Measurements from ENCODE around the gene CAPN1.

CAPN1 gene

DNA sequence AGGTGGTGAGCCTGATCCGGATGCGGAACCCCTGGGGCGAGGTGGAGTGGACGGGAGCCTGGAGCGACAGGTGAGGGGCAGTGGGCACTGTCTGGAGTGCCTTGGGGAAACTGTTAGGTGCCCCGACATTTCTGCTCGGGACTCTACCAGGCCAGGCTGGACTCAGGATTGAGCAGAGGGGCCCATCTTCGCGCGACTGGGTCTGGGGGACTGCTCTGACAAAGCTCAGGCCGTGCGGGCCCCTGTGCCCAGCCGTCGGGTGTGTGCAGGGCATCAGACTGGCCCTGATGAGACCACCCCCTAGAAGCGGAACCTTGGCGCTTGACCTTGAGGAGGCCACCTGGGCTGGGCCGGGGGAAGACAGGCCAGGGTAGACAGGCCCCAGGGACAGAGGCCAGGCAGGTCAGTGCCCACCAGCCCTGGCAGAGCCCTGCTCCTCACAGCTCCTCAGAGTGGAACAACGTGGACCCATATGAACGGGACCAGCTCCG, 6.3 kb downstream of the CAPN1 start:
- FAIRE-seq (no peak), DNase-seq (ENCODE audit: insufficient read length, low spot score) (no peak)

DNA sequence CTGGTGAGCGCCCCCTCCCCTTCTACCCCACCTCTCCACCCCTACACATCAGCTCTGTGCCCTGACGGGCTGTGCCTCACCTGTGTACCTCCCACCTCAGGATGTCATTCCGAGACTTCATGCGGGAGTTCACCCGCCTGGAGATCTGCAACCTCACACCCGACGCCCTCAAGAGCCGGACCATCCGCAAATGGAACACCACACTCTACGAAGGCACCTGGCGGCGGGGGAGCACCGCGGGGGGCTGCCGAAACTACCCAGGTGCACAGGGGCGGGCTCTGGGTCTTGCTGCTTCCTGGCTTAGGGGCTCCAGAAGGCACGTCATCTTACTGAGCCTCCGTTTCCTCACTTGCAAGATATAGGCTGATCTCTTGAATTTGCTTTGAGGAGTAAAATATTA, 6.8 kb downstream of the CAPN1 start:
- FAIRE-seq (no peak), DNase-seq (ENCODE audit: insufficient read length, low spot score) (no peak)

DNA sequence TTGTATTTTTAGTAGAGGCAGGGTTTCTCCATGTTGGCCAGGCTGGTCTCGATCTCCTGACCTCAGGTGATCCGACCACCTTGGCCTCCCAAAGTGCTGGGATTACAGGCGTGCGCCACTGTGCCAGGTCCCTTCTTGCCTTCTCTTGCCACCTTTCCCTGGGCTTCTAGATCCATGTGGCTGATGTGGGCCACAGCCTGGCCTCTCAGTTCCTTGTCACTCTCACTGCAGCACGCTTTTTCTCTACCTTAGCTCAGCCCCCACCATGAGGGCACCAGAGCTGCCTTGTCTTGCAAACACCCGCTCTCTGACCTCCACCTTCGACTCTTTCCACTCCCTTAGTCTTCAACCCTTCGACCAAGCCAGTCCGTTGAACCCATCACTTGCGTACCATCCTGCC, 7.5 kb downstream of the CAPN1 start:
- DNase-seq (ENCODE audit: insufficient read length, low spot score) (no peak), FAIRE-seq (no peak)

DNA sequence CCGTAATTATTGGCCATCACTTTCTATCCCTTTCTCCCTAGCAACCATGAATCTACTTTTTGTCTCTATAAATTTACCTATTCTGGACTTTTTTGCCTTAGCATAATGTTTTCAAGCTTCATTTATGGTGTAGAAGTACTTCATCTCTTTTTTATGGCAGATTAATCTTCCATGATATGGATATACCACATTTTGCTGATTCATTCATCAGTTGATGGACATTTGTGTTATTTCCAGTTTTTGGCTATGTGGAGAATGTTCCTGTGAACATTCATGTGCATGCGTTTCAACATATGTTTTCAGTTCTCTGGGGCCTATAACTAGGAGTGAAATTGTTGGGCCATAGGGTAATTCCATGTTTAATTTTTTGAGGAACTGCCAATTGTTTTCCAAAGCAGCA, 12.8 kb downstream of the CAPN1 start:
- DNase-seq (ENCODE audit: insufficient read length, low spot score) (no peak), FAIRE-seq (no peak)

DNA sequence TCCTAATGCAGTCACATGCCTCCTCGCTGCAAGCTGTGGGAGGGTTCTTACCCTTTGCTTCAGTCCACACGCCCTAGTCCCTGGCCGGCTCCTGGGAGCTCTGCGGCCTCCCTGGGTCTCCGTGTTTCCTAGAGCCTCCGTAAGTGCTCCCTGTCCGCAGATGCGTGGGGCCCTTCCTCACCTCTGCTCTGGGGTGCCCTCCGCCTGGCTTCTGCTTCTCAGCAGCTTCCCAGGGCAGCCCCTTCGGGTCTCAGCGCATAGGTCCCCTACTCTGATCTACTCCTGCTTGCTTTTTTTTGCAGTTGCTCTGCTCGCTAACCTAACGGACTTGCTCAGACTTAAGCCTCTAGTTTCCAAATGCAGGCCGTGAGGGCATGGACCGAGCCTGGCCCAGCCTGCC, 22.4 kb downstream of the CAPN1 start:
- FAIRE-seq (no peak), DNase-seq (ENCODE audit: insufficient read length, low spot score) (no peak)

DNA sequence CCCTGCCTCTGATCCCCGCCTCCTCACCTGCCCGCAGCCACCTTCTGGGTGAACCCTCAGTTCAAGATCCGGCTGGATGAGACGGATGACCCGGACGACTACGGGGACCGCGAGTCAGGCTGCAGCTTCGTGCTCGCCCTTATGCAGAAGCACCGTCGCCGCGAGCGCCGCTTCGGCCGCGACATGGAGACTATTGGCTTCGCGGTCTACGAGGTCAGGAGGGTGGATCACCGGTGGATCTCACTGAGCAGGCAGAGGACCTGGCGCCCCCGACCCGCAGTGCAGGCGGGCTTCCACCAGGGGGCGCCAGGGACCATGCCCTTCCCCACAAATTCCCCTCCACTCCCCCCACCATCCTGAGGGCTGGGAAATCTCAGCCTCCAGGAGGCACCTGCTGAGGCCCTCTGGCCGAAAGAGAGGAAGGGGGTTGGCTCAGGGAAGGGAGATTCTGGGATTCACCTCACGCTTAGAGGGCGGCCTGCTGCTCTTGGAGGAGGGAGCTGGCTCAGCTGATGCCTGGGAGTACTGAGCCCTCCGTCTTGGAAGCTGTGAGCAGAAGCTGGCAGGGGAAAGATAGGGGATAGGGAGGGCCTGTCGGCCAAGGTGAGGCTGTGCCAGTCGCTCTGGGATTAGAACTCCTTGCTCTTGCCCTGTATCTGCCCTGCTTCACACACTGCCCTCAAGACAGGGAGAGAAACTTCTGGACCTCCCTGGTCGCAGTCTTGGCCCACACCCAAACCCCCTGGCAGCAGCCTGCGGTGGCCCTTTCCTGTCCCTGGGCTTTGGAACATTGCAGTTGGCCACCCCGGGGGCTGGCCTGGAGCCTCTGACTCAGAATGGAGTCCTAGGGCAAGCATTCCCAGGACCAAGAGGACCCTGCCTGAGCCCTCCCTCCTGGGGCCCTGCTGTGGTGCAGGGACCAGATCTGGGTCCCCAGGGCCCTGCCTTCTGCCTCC, 23.2 kb downstream of the CAPN1 start:
- FAIRE-seq = no peak
- peak; percentile 71 for DNase-seq (ENCODE audit: insufficient read length, low spot score)

DNA sequence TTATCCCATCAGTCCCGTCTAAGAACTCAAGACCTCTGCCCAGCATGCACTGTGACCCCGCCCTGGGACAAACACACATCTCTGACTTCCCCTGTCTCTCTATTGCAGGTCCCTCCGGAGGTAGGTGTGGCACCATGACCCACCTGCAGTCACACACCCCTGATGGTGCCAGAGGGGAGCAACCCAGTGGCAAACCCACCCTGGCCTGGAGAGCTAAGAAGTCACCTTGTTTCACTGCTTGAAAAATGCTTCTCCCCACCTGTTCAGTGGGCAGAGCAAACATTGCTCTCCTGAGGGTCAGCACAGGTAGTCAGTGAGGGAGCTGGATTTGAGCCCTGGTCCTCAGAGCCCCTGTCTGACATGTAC, 23.9 kb downstream of the CAPN1 start:
- DNase-seq (ENCODE audit: insufficient read length, low spot score) (no peak), FAIRE-seq (no peak)

DNA sequence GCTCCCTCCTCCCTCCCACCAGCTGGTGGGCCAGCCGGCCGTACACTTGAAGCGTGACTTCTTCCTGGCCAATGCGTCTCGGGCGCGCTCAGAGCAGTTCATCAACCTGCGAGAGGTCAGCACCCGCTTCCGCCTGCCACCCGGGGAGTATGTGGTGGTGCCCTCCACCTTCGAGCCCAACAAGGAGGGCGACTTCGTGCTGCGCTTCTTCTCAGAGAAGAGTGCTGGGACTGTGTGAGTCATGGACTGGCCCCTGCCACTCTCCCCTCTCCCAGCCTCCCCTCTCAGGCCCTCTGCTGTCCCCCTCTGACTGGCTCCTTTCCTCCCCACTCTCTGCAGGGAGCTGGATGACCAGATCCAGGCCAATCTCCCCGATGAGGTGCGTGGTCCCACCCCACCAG, 24.7 kb downstream of the CAPN1 start:
- FAIRE-seq = no peak
- no peak for DNase-seq (ENCODE audit: insufficient read length, low spot score)

DNA sequence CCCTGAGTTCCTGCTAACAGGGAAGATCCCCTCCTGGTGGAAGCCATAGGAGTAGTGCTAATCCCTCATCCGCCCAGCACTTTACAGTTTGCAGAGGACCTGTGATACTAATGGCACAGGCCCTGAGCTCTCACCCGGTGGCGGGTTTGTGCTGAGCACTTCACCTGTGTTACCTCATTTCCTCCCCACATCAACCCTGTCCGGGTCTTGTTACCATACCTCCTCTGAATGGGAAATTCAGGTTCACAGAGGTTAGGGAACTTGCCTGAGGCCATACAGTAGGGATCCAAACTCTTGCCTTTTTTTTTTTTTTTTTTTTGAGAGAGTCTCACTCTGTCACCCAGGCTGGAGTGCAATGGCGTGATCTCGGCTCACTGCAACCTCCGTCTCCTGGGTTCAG, 25.2 kb downstream of the CAPN1 start:
- FAIRE-seq (no peak), DNase-seq (ENCODE audit: insufficient read length, low spot score) (no peak)

DNA sequence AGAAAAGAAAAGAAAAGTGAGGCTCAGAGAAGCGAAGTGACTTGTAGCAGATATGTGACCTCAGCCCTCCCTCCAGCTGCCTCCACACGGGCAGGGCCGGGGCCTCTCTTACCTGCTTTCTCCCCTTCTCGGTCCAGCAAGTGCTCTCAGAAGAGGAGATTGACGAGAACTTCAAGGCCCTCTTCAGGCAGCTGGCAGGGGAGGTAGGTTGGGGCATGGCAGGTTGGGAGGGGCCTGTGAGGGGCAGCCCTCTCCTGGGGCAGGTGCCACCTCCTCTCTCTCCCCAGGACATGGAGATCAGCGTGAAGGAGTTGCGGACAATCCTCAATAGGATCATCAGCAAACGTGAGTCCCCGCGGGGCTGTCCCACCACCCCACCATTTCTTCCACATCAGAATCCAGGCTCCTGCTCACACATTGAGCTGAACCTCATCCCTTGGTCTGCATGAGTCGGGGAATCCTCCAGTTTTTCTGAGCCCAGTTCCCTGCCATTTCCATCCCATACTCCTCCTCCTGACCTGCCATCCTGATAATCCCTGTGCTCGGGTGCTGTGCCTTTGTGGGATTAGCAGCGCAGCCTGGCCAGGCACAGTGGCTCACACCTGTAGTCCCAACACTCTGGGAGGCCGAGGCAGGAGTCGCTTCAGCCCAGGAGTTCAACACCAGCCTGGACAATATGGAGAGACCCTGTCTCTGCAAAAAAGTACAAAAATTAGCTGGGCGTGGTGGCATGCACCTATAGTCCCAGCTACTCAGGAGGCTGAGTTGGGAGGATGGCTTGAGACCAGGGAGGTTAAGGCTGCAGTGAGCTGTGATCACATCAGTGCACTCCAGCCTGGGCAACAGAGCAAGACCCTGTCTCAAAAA, 26.4 kb downstream of the CAPN1 start:
- FAIRE-seq (no peak), DNase-seq (ENCODE audit: insufficient read length, low spot score) (no peak)

DNA sequence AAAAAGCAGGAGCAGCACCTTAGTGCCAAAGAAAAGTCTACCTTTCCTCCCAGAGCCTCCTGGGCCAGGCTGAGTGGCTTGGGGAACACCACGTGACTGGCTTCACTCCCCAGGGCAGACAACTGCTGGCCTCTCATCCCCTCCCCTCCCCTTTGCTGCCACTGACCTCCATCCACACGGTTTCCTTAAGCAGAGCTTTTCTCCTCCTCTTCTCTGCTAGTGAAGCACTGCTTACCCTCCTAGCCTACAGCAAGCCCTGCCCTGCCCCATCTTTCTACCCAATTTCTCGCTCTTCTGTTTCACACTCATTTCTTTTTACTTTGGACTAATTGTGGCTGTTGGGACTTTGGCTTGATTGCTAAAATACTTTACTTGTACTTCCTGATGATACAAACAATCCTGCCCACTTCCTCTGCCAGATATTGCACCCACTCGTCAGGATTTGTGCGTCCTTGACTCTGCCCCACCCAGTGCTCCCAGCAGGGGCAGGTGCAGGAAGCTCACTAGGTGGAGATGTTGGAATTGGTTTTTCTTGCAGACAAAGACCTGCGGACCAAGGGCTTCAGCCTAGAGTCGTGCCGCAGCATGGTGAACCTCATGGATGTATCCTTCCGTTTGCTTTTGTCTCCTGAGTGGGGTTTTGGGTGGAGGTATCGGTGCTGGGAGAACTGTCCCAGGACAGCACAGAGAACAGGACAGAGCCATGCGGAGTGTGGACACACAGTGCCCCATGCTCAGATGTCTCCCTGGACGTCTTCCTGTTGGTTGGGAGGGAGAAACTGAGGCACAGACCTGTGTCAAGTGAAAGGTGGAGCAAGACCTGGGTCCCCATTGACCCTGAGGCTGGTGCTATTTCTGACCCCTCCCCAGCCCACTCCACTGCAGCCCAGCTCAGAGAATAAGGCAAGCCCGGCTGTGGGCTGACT, 27.3 kb downstream of the CAPN1 start:
- DNase-seq (ENCODE audit: insufficient read length, low spot score) (no peak), FAIRE-seq (no peak)

DNA sequence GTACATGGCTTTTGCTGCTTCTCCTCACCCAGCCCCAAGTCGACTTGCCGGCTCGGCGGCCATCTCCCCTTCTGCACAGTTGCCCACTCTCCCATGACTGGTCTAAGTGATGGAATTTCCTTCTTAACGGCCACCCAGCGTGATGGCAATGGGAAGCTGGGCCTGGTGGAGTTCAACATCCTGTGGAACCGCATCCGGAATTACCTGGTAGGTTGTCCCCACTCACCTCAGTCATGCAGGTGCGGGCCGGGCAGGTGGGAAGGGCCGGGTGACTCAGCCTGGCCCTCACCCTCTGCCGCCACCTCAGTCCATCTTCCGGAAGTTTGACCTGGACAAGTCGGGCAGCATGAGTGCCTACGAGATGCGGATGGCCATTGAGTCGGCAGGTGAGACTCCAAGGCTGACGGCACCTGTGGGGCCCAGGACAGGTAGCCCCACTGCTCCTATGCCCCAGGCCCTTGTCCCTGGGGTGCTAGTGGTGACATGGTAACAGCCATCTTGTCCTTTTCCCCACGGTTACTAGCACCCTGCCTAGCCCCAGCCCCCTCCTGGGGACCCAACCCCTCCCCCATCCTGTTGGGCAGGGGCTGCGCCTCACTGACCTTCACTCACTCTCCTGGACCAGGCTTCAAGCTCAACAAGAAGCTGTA, 28.1 kb downstream of the CAPN1 start:
- DNase-seq (ENCODE audit: insufficient read length, low spot score) (no peak), FAIRE-seq (no peak)

DNA sequence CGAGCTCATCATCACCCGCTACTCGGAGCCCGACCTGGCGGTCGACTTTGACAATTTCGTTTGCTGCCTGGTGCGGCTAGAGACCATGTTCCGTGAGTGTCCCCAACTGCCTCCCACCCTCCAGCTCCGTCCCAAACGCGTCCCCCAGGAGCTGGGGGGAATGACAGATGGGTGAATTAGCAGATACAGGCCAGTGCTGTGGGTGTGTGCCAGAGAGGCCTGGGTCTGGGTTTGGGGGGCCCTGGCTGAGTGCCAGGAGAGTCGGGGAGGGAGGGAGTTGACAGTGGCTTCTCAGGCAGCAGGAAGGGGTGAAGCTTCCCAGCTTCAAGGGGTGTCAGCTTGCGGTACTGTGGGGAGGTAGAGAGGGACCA, 28.6 kb downstream of the CAPN1 start:
- DNase-seq (ENCODE audit: insufficient read length, low spot score) (no peak), FAIRE-seq (no peak)

DNA sequence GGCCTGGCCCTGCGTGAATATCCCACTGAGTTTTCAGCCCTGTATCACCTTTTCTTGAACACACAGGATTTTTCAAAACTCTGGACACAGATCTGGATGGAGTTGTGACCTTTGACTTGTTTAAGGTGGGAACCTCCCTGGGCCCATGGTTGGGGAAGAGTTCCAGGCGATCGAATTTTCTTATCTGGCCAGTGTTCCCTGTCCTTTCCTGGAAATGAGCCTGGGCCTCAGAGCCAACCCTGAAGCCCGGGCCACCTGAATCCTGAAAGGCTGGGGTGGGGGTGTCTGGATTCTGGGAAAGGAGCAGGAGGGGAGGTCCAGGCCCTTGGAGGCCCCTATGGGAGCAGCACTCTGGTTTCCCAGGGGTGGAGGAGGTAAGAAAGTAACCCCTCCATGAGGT, 29.0 kb downstream of the CAPN1 start:
- no peak for FAIRE-seq
- DNase-seq (ENCODE audit: insufficient read length, low spot score) = no peak

DNA sequence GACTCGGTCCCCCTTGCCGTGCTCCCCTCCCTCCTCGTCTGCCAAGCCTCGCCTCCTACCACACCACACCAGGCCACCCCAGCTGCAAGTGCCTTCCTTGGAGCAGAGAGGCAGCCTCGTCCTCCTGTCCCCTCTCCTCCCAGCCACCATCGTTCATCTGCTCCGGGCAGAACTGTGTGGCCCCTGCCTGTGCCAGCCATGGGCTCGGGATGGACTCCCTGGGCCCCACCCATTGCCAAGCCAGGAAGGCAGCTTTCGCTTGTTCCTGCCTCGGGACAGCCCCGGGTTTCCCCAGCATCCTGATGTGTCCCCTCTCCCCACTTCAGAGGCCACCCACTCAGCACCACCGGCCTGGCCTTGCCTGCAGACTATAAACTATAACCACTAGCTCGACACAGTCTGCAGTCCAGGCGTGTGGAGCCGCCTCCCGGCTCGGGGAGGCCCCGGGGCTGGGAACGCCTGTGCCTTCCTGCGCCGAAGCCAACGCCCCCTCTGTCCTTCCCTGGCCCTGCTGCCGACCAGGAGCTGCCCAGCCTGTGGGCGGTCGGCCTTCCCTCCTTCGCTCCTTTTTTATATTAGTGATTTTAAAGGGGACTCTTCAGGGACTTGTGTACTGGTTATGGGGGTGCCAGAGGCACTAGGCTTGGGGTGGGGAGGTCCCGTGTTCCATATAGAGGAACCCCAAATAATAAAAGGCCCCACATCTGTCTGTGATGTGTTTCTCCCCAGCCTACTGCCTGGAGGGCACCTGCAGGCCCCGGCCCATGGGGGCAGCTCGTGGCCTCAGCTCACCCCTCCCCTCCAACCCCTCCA, 29.8 kb downstream of the CAPN1 start:
- no peak for FAIRE-seq
- no peak for DNase-seq (ENCODE audit: insufficient read length, low spot score)

DNA sequence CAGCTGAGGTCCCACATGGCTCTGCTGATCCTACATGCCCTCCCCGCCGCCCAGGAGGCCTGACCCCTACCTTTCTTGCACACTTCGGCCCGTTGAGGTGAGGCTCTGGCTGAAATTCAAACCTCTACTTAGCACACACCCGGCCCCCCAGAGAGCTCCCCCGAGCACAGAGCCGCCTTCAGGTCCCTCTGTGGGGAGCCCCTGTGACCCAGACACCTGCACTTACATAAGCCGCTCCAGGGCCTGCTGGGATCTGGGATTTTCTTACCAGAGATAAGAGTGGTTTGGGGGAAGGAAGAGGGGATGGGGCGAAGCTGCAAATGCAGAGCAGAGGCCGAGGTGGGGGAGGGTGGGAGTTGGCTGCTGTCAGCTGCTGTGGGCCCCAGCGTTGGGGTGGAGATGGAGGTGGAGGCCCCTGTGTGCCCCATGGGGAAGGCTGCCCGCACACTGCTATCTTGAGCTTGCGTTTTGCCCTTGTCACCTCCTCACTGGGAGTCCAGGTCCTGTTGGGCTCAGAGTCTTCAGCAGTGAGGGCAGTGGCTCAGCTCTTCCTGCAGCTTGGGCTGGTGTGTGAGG, 30.6 kb downstream of the CAPN1 start:
- no peak for DNase-seq (ENCODE audit: insufficient read length, low spot score)

DNA sequence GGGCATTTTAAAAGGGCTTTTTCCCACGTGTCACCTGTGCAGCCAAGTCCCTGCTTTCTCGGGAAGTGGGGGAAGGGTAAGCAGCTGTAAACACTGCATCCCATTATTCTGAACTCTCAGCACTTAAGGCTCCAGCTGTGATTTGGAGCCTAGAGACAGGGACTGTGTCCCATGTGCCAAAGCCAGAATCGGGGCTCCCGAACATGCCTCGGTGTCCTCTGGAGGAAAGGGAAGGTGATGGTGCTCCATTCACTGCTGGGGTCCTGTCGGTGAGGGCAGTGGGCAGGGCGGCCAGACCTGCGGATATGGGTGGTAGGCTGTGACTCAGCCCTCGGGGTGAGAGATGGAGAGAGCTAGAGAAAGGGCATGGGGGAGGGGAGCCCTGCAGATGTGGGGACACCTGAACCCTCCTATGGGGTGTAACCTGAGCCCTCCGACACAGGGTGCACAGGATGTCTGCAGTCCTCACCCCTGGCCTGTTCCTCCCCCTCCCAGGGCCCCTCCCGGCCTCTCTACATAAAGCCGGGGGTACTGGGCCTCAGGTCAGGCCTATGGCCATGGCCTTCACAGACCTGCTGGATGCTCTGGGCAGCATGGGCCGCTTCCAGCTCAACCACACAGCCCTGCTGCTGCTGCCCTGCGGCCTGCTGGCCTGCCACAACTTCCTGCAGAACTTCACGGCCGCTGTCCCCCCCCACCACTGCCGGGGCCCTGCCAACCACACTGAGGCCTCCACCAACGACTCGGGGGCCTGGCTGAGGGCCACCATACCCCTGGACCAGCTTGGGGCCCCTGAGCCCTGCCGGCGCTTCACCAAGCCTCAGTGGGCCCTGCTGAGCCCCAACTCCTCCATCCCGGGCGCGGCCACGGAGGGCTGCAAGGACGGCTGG, 31.8 kb downstream of the CAPN1 start:
- DNase-seq (ENCODE audit: insufficient read length, low spot score) (no peak), FAIRE-seq (no peak)

More for the DNA sequence above, 30.6 kb downstream of the CAPN1 start:
- FAIRE-seq = no peak

All from GM19239 (cell line).